GM21529 (cell line): ENCODE results near the gene MYO3B.

Experiments
- ATAC-seq: cut with Tn5 transposase; IDR thresholded peaks from one replicate; pipeline ENCODE4 v1.9.1; 2021; ENCODE audit not compliant: unreplicated experiment

The MYO3B gene

DNA sequence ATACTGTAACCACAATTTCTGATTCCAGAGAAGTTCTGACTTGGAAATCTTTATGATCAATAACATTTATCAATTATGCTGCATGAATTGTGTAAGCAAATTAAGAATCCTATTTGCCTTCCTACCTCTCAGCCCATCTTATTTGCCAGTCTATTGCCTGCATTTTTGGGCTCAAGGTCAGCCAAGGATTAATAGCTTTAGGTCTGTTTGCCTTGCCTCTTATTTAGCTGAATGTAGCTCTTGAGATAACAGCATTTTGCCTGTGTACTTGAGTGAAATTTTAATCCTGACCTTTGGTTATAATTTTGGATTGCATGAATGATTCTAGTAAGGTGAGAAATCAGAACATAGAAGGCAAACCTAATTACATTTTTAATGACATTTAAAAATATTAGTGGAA, 51.2 kb downstream of the MYO3B start:
- no peak for ATAC-seq

GRCh38 chr2:170229744-170230143, 51.8 kb downstream of the MYO3B start:
- ATAC-seq: no peak

DNA sequence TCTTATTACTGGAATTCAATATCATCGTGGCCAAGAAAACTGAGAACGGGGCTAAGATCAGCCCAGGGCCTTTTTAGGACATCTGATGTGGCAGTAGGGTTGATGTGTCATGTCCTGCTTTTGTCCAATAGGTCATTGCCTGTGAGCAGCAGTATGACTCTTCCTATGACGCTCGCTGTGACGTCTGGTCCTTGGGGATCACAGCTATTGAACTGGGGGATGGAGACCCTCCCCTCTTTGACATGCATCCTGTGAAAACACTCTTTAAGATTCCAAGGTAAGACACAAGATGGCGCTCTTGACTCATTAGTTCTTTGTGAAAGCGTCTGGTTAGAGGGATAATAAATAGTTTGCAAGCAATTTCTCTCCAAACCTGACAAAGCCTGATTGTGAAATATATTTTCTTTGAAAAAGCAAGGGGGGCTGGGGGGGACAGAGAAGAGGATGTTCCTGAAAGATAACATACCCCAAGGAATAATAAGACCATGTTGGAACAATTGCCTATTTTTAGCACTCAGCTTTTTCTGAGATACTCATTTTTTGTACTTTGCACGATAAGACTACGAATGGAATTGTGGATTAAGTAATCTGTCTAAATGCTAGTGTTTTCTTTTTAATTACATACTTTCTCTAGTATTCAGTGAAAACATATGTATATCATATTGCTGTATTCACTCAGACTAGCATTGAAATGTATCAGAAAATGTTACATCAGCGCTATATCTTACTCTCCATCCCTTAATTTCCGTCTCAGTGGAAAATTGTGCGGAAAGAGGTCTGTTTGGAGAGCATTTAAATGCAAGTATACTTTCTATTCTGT, 58.1 kb downstream of the MYO3B start:
- no peak for ATAC-seq

DNA sequence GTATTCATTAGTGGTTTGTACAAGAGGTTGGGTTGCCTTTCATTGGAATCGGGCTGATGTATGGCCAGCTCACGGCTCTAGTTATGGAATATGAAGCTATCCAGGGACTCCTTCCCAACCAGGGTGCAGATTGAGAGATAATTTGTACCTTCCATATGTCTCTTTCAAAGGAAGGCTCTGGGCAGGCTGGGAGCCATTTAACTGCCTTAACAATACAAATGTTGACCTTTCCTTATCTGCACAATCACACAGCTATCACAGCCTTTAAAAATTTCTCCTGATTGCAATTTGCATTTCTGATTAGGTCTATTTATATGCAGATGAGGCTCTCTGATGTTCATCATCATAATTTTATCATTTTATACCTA, 58.7 kb downstream of the MYO3B start:
- no peak for ATAC-seq

- ATAC-seq: no peak
These were observed 59.7 kb downstream of the MYO3B start for GRCh38 chr2:170237572-170238120.

DNA sequence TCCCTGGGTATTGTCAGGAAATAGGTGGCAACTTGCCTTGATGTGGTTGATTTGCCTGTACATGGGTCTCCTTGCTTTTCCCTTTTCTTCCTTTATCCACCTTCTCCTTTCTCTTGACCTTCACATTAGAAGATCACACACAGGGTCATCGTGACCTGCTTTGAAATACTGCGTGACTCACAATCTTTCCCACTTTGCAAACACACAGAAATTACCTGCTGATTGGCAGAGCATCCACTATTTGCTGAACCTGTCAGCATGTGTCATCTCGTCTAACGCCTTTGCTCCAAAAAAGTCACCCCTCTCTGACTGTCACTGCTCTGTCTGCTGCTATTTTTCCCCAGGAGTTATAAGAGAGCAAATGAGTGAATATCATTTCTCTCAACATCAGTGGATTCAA, 60.8 kb downstream of the MYO3B start:
- no peak for ATAC-seq

DNA sequence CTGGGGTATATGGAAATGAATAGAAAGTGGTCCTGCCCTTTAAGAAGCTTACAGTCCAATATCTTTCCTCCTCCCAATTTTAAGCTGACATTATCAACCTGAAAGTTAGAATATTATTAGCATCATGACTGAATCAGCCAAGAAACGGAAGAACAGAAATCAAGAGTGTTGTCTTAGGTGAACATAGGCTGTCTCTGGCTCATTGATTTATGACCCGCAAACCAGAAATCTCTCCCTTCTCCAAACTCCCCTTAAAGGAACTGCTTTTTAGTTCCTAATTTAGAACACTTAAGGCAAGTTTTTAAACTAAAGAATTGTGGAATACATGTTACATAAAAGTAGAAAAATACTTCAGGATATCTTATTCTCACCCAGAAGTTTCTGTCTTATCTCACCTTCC, 62.7 kb downstream of the MYO3B start:
- no peak for ATAC-seq

DNA sequence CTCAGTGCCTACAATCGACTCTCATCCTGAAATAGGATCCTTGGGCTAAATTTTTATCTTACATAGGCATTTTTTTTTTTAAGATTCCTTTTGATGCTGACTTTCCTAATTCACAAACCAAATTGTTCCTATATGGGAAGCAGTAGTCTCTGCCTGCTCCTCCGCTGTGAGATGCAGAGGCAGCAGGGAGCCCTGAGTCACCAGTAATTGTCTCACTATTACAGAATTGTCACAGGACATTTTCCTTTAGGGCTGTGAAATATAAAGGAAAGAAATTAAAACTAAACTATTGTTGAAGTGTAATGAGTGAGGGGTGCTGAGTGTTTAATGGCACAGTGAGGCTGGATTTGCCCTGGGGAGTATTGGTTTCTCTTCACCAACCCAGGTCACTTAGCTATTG, 63.8 kb downstream of the MYO3B start:
- ATAC-seq: no peak

GRCh38 chr2:170243118-170243837, 65.3 kb downstream of the MYO3B start:
- no peak for ATAC-seq

DNA sequence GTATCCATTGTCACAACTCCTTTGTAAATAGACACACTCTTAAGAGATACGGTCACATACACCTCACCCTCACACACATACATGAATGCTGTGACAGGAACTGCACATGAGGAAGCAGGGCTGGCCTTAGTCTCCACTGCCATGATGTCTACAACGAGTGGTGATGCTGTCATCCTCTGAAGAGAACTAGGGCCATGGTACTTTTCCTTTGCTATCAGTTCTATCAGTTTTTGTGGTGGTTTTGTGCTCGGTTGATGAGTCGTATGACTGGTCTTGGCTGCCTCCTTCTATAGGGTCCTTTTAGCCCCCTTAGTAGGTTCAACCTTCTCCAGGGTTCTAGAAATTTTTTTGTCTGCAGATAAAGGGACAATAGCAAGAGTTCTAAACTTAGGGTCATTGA, 66.0 kb downstream of the MYO3B start:
- no peak for ATAC-seq

DNA sequence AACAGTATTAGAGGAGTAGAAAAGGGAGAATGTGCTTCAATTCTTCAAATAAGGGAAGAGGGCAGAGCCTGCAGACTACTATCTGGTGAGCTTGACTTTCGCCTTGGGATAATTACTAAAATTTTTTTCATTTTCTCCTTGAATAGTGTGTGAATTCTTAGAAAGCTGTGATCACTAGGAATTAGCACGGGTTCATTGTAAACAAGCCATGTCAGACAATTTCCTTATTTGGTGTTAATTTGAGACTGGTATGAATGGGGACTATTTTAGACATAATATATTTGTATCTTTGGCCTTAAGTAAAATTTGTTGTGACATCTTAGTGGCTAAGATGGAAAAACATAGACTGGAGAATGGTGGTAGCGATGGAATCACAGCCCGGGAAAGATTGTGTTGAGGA, 66.6 kb downstream of the MYO3B start:
- no peak for ATAC-seq

GRCh38 chr2:170245312-170245711, 67.4 kb downstream of the MYO3B start:
- ATAC-seq: no peak

DNA sequence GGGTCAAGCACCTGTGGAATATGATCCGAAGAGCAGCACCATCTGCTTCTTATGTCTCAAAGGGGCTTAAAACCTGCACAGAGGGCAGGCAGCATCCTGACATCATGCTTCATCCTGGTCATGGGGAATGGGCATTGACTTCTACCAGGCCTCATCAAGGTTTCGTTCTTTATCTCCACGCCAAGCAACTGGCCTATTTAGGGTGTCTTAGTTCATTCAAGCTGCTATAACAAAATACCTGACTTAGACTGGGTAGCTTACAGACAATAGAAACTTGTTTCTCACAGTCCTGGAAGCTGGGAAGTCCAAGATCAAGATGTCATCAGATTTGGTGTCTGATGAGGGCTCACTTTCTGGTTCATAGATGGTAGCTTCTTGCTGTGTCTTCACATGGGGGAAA, 69.4 kb downstream of the MYO3B start:
- ATAC-seq: no peak

DNA sequence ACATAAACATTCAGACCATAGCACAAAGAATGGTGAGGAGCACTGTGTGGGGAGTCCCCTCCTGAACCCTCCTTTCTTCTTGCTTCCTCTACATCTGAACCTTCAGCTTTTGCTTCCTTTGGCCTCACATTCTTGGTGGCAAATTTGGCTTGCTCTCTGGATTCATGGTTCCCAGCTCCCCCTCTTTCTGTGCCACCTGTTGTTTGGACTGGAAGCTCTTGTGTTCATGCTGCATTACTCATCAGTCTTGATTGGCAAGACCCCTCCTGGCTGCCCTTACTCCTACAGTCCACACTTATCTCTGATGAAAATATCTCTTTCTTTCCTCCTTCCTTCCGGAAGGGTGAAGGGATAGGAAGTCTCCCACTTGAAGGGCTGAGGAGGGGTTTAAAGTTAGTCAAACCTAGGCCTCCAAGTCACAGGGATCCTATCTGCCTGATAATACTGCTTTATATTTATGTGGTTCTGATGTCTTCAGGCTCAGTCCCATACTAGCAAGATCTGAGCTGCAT, 70.0 kb downstream of the MYO3B start:
- ATAC-seq: no peak

GRCh38 chr2:170248574-170249393, 70.8 kb downstream of the MYO3B start:
- no peak for ATAC-seq

GRCh38 chr2:170249761-170250160, 71.8 kb downstream of the MYO3B start:
- ATAC-seq: no peak

- no peak for ATAC-seq
These were observed 72.6 kb downstream of the MYO3B start for GRCh38 chr2:170250584-170250983.

GRCh38 chr2:170252414-170252813, 74.5 kb downstream of the MYO3B start:
- no peak for ATAC-seq

DNA sequence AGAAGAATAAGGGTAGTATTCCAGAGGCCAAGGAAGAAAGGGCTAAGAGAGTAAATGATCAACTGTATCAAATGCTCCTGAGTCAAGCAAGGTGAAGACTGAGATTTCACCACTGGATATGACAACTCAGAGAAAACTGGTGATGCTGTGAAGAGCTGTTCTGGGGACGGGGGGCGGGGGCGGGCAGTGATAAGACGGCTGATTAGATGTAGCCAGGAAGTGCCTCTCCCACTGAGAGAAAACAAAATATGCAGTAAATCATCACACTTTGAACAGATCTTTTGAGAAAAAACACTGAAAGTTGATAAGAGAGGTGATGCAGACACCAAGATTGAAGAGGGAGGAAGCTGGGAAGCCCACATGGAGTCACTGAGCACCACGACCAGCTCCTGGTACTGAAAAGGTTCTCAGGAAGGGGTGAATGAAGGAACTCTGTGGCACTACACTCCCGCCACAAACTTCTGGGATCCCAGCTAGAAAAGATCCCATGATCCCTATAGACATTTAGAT, 75.8 kb downstream of the MYO3B start:
- no peak for ATAC-seq

DNA sequence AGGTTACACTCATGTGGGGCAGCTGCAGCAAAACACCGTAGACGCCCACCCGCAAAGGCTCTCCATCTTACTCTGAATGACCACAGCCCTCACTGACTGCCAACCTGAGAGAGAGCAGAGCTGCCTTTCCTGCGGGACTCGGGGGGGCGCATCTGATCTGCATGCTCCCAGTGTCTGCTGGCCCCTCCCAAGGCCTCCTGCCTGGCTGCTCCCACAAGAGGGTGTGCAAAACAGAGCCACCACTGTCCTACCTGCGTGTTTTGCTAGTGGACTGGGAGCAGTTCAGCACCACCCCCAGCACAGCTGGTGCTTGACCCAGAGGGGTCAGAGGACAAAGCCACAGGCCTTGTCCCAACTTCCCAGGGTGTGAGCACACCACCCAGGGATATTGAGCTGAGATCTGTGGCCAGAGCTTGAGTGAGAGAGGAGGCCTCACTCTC, 76.4 kb downstream of the MYO3B start:
- ATAC-seq: no peak

GRCh38 chr2:170255137-170255536, 77.2 kb downstream of the MYO3B start:
- ATAC-seq: no peak
